Metanephros (tissue), 2 donors: ENCODE data around the gene TAF8. TPM values are rescaled to one million over a fixed set of nuclear protein-coding genes. Genes with fewer than 3 reads are reported as not detected.

Experiments
- small RNA-seq: library from RNA; depleted of rRNA; stranded (forward); fragments of <200 nt; gene quantifications from one replicate; pipeline ENCODE3, GENCODE V24; 2014; ENCODE audit warnings: low replicate concordance
- total RNA-seq: library from RNA; depleted of rRNA; stranded (reverse); fragments of >200 nt; gene quantifications from one replicate; pipeline ENCODE4 v1.2.3, GENCODE V29; 2014

The TAF8 gene, protein sequence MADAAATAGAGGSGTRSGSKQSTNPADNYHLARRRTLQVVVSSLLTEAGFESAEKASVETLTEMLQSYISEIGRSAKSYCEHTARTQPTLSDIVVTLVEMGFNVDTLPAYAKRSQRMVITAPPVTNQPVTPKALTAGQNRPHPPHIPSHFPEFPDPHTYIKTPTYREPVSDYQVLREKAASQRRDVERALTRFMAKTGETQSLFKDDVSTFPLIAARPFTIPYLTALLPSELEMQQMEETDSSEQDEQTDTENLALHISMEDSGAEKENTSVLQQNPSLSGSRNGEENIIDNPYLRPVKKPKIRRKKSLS
- total RNA-seq: 21.5 TPM

DNA sequence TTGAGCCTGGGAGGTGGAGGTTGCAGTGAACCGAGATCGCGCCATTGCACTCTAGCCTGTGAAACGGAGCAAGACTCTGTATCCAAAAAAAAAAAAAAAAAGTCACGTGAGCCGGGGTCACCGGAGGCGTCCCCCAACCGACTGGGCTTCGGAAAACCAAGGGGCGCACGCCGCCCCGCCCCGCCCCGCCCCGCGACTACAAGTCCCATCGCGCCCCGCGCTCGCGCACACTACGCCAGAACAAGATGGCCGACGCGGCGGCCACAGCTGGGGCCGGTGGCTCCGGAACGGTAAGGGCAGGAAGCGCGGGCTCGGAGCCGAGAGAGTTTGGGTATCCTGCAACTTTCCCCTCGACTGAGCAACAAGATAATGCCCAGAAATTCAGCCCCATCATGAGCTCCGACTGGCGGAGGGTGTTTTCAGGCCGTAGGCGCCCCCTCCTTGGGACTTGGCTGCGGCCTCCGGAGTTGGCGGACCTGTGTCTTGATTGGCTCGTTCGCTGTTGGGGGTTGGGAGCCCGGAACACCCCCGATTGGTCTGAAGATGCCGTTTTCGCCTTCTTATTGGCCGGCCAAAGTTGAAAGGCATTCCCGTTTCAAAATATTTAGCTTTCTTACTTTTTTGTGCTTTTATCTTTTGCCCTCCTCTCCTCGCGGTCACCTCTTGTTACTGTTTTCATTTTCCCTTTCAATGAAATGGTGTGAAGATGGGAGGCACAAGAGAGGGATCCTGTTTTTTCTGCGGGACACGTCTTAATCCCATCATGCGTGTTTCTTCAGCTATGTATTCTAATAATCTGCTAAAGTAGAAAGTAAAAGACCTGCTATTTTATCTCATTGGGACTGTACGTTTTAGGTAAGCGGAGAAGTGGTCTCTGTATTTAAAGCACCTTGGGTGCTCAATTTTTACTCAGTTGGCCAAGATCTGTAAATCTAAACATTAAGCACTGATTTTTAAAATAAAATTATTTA is at the start of gene TAF8:
Gene TAF8, plus strand, starts transcription at position 228 of the 971 bp plus-strand sequence. Its CDS starts 18 bp downstream, at position 246.

Small RNA genes within 50 kb of the gene (small RNA-seq; reads per million reads assigned to genes)
- gene RNU6-761P: not detected

Other genes with a start within 250 kb of the TAF8 start
- 9.1 TPM for gene USP49, start 155.1 kb upstream of the TAF8 start, total RNA-seq
- 27.2 TPM for gene MED20, start 129.4 kb upstream of the TAF8 start, total RNA-seq
- gene BYSL, start 129.0 kb upstream of the TAF8 start, total RNA-seq: 18.3 TPM
- gene CCND3, start 108.7 kb upstream of the TAF8 start, total RNA-seq: 31.2 TPM
- 5.5 TPM for gene C6orf132, start 92.1 kb downstream of the TAF8 start, total RNA-seq
- not detected for gene GUCA1A, start 122.8 kb downstream of the TAF8 start, total RNA-seq
- 1.5 TPM for gene GUCA1B, start 144.4 kb downstream of the TAF8 start, total RNA-seq
- gene MRPS10, start 167.3 kb downstream of the TAF8 start, total RNA-seq: 27.1 TPM